ENCODE data around the gene MYOM1. TPM values are rescaled to one million over a fixed set of nuclear protein-coding genes. Genes with fewer than 3 reads are reported as not detected.

Gene MYOM1
- total RNA-seq, 1 experiment from 2014 or later = 0.41 TPM

DNA sequence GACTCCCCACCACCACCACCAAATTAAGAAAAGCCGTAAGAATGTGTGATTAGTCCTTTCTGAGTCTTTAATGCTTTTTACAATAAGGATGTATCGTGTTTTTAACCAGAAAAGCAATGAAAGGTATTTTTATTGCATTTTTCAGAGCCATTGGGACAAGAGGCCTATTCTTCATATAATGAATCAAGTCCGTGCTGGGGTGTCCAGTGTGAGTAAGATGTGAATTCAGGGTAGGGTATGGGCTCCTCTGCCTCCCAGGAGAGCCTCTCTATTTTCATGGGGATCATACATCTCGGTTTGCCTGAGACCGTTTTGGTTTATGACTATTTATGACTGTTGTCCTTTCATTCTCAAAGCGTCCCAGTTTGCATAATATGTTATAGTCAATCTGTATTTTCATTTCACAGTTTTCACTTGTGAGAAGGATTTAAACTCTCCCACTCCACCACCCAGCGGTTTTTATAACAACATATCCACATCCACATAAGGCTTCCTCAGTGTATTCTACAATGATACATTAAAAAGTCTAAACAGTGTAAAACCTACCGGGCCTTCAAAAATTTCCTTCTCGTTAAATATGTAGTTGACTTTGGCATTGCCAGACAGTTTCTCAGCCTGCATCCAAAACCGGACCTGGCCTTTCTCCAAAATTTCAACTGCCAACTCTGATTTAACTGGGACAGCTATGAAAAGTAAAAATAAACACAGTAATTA, 126.0 kb downstream of the MYOM1 start:
- Mint-ChIP-seq H3K4me3 (ENCODE audit: unreplicated experiment) (no peak overlapping the region), H3K4me1 (ENCODE audit: low read depth, unreplicated experiment) (no peaks in the 10 kb centered on the region), H3K9me3 (ENCODE audit: unreplicated experiment) (no peaks in the 10 kb centered on the region), H3K36me3 (ENCODE audit: insufficient read depth, unreplicated experiment) (no peaks in the 10 kb centered on the region), H3K27ac (ENCODE audit: unreplicated experiment) (no peak overlapping the region), H3K27me3 (ENCODE audit: insufficient read depth, unreplicated experiment) (no peaks in the 10 kb centered on the region)
- BruUV-seq (replicated peaks) = no TSS peak
- H3K4me3 ChIP-seq (ENCODE audit: low read depth, low read length) = no peak overlapping the region
- TF ChIP-seq, protein P1, sequence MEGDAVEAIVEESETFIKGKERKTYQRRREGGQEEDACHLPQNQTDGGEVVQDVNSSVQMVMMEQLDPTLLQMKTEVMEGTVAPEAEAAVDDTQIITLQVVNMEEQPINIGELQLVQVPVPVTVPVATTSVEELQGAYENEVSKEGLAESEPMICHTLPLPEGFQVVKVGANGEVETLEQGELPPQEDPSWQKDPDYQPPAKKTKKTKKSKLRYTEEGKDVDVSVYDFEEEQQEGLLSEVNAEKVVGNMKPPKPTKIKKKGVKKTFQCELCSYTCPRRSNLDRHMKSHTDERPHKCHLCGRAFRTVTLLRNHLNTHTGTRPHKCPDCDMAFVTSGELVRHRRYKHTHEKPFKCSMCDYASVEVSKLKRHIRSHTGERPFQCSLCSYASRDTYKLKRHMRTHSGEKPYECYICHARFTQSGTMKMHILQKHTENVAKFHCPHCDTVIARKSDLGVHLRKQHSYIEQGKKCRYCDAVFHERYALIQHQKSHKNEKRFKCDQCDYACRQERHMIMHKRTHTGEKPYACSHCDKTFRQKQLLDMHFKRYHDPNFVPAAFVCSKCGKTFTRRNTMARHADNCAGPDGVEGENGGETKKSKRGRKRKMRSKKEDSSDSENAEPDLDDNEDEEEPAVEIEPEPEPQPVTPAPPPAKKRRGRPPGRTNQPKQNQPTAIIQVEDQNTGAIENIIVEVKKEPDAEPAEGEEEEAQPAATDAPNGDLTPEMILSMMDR (IDR thresholded peaks at IDR 0.05; ENCODE audit: insufficient read depth in 1 of 2, low read depth in 1 of 2, low read length in 1 of 2, severe bottlenecking in 1 of 2, unreplicated experiment in 1 of 2) = no peak
- H3K36me3 ChIP-seq (ENCODE audit: control insufficient read depth, insufficient read depth, low read length) = no peaks in the 10 kb centered on the region
- POLR2A ChIA-PET = no interaction called here
- no peak for DNase-seq
- no peaks in the 10 kb centered on the region for H3K27me3 ChIP-seq (replicated peaks; ENCODE audit: control insufficient read depth, insufficient read depth, low read length)
- intact Hi-C loops (cut with micrococcal nuclease; ENCODE audit: unreplicated experiment) = no loop called here
- CTCF ChIA-PET = interaction anchor here (0.6 kb wide), 1 partner anchor 112 kb away, joined by 3 read pairs; no protein-coding TSS in a partner anchor
- H3K4me1 ChIP-seq = no peaks in the 10 kb centered on the region
- no peaks in the 10 kb centered on the region for H3K9me3 ChIP-seq

DNA sequence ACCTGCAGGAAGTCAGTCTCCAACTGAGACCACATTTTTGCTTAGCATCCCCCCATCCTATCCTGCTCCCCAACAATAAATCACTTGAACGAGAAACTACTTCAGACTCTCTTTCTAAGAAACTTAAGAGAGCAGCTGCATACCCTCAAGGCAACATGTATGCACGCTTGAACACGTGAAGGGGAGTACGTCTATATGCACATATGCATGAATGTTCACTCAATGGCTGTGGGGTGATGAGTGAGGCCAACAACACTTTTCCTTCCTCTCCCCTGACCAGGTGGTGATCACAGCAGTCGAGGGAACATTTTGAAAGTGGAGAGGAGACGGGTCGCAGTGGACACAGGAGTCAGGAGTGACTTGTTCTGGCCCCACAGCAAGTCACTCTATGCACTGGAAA, 127.0 kb downstream of the MYOM1 start:
- CTCF ChIA-PET = no interaction called here
- no TSS peak for BruUV-seq (replicated peaks)
- no peak overlapping the region for H3K27ac Mint-ChIP-seq (ENCODE audit: unreplicated experiment)

GRCh38 chr18:3089579-3089978, 130.2 kb downstream of the MYOM1 start:
- no TSS peak for BruUV-seq (replicated peaks)
- H3K36me3 ChIP-seq (ENCODE audit: control insufficient read depth, insufficient read depth, low read length) = no peaks in the 10 kb centered on the region
- intact Hi-C loops (cut with micrococcal nuclease; ENCODE audit: unreplicated experiment) = loop anchor here (1.0 kb wide), 1 partner anchor 40 kb away; no protein-coding TSS in a partner anchor

More for the DNA sequence above, 127.0 kb downstream of the MYOM1 start:
- Histone ChIP-seq H3K9me3 (no peaks in the 10 kb centered on the region), H3K36me3 (ENCODE audit: control insufficient read depth, insufficient read depth, low read length) (no peaks in the 10 kb centered on the region), H3K27me3 (replicated peaks; ENCODE audit: control insufficient read depth, insufficient read depth, low read length) (no peaks in the 10 kb centered on the region), H3K4me3 (ENCODE audit: low read depth, low read length) (no peak overlapping the region), H3K4me1 (peaks cover 5% of the 10 kb centered on the region; the same call in 1 of the 2 replicates)
- TF ChIP-seq, protein P1 (IDR thresholded peaks at IDR 0.05; ENCODE audit: insufficient read depth in 1 of 2, low read depth in 1 of 2, low read length in 1 of 2, severe bottlenecking in 1 of 2, unreplicated experiment in 1 of 2) = no peak
- Mint-ChIP-seq H3K4me3 (ENCODE audit: unreplicated experiment) (no peak overlapping the region), H3K4me1 (ENCODE audit: low read depth, unreplicated experiment) (peaks cover 8% of the 10 kb centered on the region), H3K36me3 (ENCODE audit: insufficient read depth, unreplicated experiment) (no peaks in the 10 kb centered on the region), H3K27me3 (ENCODE audit: insufficient read depth, unreplicated experiment) (no peaks in the 10 kb centered on the region), H3K9me3 (ENCODE audit: unreplicated experiment) (no peaks in the 10 kb centered on the region)
- intact Hi-C loops (cut with micrococcal nuclease; ENCODE audit: unreplicated experiment) = no loop called here
- POLR2A ChIA-PET = no interaction called here
- no peak for DNase-seq

More at GRCh38 chr18:3089579-3089978, 130.2 kb downstream of the MYOM1 start:
- POLR2A ChIA-PET = no interaction called here
- Histone ChIP-seq H3K4me3 (ENCODE audit: low read depth, low read length) (no peak overlapping the region), H3K27me3 (replicated peaks; ENCODE audit: control insufficient read depth, insufficient read depth, low read length) (no peaks in the 10 kb centered on the region), H3K9me3 (no peaks in the 10 kb centered on the region), H3K4me1 (peaks cover 5% of the 10 kb centered on the region; the same call in 1 of the 2 replicates)
- peaks cover 9% of the 10 kb centered on the region for H3K4me1 Mint-ChIP-seq (ENCODE audit: low read depth, unreplicated experiment)
- TF ChIP-seq, protein P1 (IDR thresholded peaks at IDR 0.05; ENCODE audit: insufficient read depth in 1 of 2, low read depth in 1 of 2, low read length in 1 of 2, severe bottlenecking in 1 of 2, unreplicated experiment in 1 of 2) = no peak
- H3K9me3 Mint-ChIP-seq (ENCODE audit: unreplicated experiment) = no peaks in the 10 kb centered on the region
- no peaks in the 10 kb centered on the region for H3K36me3 Mint-ChIP-seq (ENCODE audit: insufficient read depth, unreplicated experiment)
- H3K27ac Mint-ChIP-seq (ENCODE audit: unreplicated experiment) = no peak overlapping the region
- no peak for DNase-seq
- no peak overlapping the region for H3K4me3 Mint-ChIP-seq (ENCODE audit: unreplicated experiment)
- H3K27me3 Mint-ChIP-seq (ENCODE audit: insufficient read depth, unreplicated experiment) = no peaks in the 10 kb centered on the region
- CTCF ChIA-PET = no interaction called here

Measured in Caco-2 (cell line).